ENCODE measurements around the gene LYSMD4.

LYSMD4 gene

GRCh38 chr15:99731336-99732123 lies 1.7 kb downstream of the LYSMD4 start:
- no peak for DNase-seq

GRCh38 chr15:99729920-99730319 lies 3.3 kb downstream of the LYSMD4 start:
- DNase-seq = no peak

GRCh38 chr15:99729327-99729726 lies 3.9 kb downstream of the LYSMD4 start:
- DNase-seq = no peak

GRCh38 chr15:99728916-99729315 lies 4.3 kb downstream of the LYSMD4 start:
- no peak for DNase-seq

GRCh38 chr15:99727733-99728132 lies 5.5 kb downstream of the LYSMD4 start:
- DNase-seq = no peak

GRCh38 chr15:99727330-99727729 lies 5.9 kb downstream of the LYSMD4 start:
- DNase-seq = no peak

- DNase-seq = no peak
These were observed 6.9 kb downstream of the LYSMD4 start for GRCh38 chr15:99726333-99726732.

- no peak for DNase-seq
These were observed 10.8 kb downstream of the LYSMD4 start for GRCh38 chr15:99722406-99722805.

GRCh38 chr15:99721896-99722295 lies 11.3 kb downstream of the LYSMD4 start:
- no peak for DNase-seq

GRCh38 chr15:99721104-99721778 lies 12.0 kb downstream of the LYSMD4 start:
- DNase-seq = peak; percentile 28

GRCh38 chr15:99720533-99720932 lies 12.7 kb downstream of the LYSMD4 start:
- DNase-seq = peak; percentile 49

GRCh38 chr15:99719096-99719541 lies 14.1 kb downstream of the LYSMD4 start:
- peak; percentile 57 for DNase-seq

- DNase-seq = no peak
These were observed 14.8 kb downstream of the LYSMD4 start for GRCh38 chr15:99718421-99718820.

GRCh38 chr15:99717161-99718009 lies 15.9 kb downstream of the LYSMD4 start:
- peak; percentile 19 for DNase-seq

GRCh38 chr15:99716540-99717095 lies 16.6 kb downstream of the LYSMD4 start:
- DNase-seq = no peak

GRCh38 chr15:99712415-99712814 lies 20.8 kb downstream of the LYSMD4 start:
- DNase-seq = no peak

GRCh38 chr15:99711625-99712024 lies 21.6 kb downstream of the LYSMD4 start:
- no peak for DNase-seq

- DNase-seq = no peak
These were observed 23.8 kb downstream of the LYSMD4 start for GRCh38 chr15:99709243-99709986.

- no peak for DNase-seq
These were observed 24.7 kb downstream of the LYSMD4 start for GRCh38 chr15:99708563-99708962.

- DNase-seq = peak; percentile 66
These were observed 25.6 kb downstream of the LYSMD4 start for GRCh38 chr15:99707473-99708270.

GRCh38 chr15:99706557-99707303 lies 26.5 kb downstream of the LYSMD4 start:
- DNase-seq = peak; percentile 79
